Type B pancreatic cell (in vitro differentiated cells): ENCODE results near the gene LIPE. TPM values are rescaled to one million over a fixed set of nuclear protein-coding genes. Genes with fewer than 3 reads are reported as not detected.

Experiments
- DNase-seq: peaks from one replicate; pipeline ENCODE4 v3.0.0; 2021; ENCODE audit warnings: mixed read lengths; ENCODE audit not compliant: unreplicated experiment; ENCODE audit errors: extremely low spot score
- H3K27ac Mint-ChIP-seq: 2 replicates; pipeline ENCODE4 v1.8.0; 2021; ENCODE audit warnings: mild to moderate bottlenecking, mixed read lengths
- H3K27me3 Mint-ChIP-seq: 2 replicates; pipeline ENCODE4 v1.8.0; 2021; ENCODE audit warnings: mixed read lengths
- H3K36me3 Mint-ChIP-seq: 2 replicates; pipeline ENCODE4 v1.8.0; 2021; ENCODE audit warnings: mixed read lengths
- H3K4me1 Mint-ChIP-seq: one replicate; pipeline ENCODE4 v1.8.0; 2021; ENCODE audit warnings: mixed read lengths; ENCODE audit not compliant: unreplicated experiment
- H3K4me3 Mint-ChIP-seq: 2 replicates; pipeline ENCODE4 v1.8.0; 2021; ENCODE audit warnings: mild to moderate bottlenecking, mixed read lengths
- H3K9me3 Mint-ChIP-seq: 2 replicates; pipeline ENCODE4 v1.8.0; 2021; ENCODE audit warnings: mixed read lengths
- CTCF ChIP-seq: fragments of 200-600 bp; sonication (generic); conservative IDR thresholded peaks from 2 replicates; pipeline ENCODE4 v1.5.0; 2021; ENCODE audit warnings: antibody characterized with exemption, mild to moderate bottlenecking
- total RNA-seq: library from RNA; stranded (reverse); gene quantifications from 2 replicates; pipeline ENCODE4 v1.2.1, GENCODE V29; 2021; ENCODE audit warnings: low replicate concordance

The LIPE gene
- total RNA-seq, 1 donor from 2014 or later: 17.9 TPM

GRCh38 chr19:42442833-42443232 is 15.6 kb upstream of the LIPE start, which contains the start of gene CXCL17:
TSS of gene CXCL17 (minus strand) at chr19:42442946. CDS start at chr19:42442832, 114 bp downstream.
- H3K36me3 Mint-ChIP-seq: no peaks in the 10 kb centered on the region
- peaks cover 37% of the 10 kb centered on the region for H3K4me1 Mint-ChIP-seq
- peak within 1 kb of the TSS; percentile 96 for H3K27ac Mint-ChIP-seq
- TF ChIP-seq CTCF: no peak
- no peaks in the 10 kb centered on the region for H3K9me3 Mint-ChIP-seq
- peak within 1 kb of the TSS; percentile 26 for H3K4me3 Mint-ChIP-seq
- H3K27me3 Mint-ChIP-seq: no peaks in the 10 kb centered on the region
- no peak for DNase-seq

- H3K36me3 Mint-ChIP-seq: no peaks in the 10 kb centered on the region
- DNase-seq: no peak
- H3K9me3 Mint-ChIP-seq: no peaks in the 10 kb centered on the region
- H3K27ac Mint-ChIP-seq: peak overlapping the region; percentile 96
- TF ChIP-seq CTCF: no peak
- no peaks in the 10 kb centered on the region for H3K27me3 Mint-ChIP-seq
- peak overlapping the region; percentile 72 for H3K4me3 Mint-ChIP-seq
- H3K4me1 Mint-ChIP-seq: peaks cover 40% of the 10 kb centered on the region
These were observed 13.9 kb upstream of the LIPE start for GRCh38 chr19:42441049-42441445.

- H3K27ac Mint-ChIP-seq: peak overlapping the region; percentile 96
- no peaks in the 10 kb centered on the region for H3K27me3 Mint-ChIP-seq
- H3K36me3 Mint-ChIP-seq: no peaks in the 10 kb centered on the region
- peaks cover 42% of the 10 kb centered on the region for H3K4me1 Mint-ChIP-seq
- peak overlapping the region; percentile 72 for H3K4me3 Mint-ChIP-seq
- no peaks in the 10 kb centered on the region for H3K9me3 Mint-ChIP-seq
- peak; percentile 78 for DNase-seq
- peak; percentile 92 for TF ChIP-seq CTCF
These were observed 13.3 kb upstream of the LIPE start for GRCh38 chr19:42440357-42441048.

GRCh38 chr19:42436006-42436405 is 8.8 kb upstream of the LIPE start:
- no peak for TF ChIP-seq CTCF
- Mint-ChIP-seq H3K36me3 (no peaks in the 10 kb centered on the region), H3K4me1 (peaks cover 28% of the 10 kb centered on the region), H3K27ac (peak overlapping the region; percentile 17), H3K27me3 (no peaks in the 10 kb centered on the region), H3K4me3 (no peak overlapping the region), H3K9me3 (no peaks in the 10 kb centered on the region)
- no peak for DNase-seq

- no peak for DNase-seq
- no peak overlapping the region for H3K27ac Mint-ChIP-seq
- no peaks in the 10 kb centered on the region for H3K9me3 Mint-ChIP-seq
- no peak overlapping the region for H3K4me3 Mint-ChIP-seq
- H3K36me3 Mint-ChIP-seq: no peaks in the 10 kb centered on the region
- peaks cover 21% of the 10 kb centered on the region for H3K4me1 Mint-ChIP-seq
- TF ChIP-seq CTCF: no peak
- H3K27me3 Mint-ChIP-seq: no peaks in the 10 kb centered on the region
These were observed 8.1 kb upstream of the LIPE start for GRCh38 chr19:42435316-42435715.
